Activated CD4-positive, alpha-beta T cell treated with anti-CD3 and anti-CD28 coated beads for 4 hours (primary cell): ENCODE data around the gene LZTS3.
"Not testable (repeated sequence)": the region's sequence is repeated elsewhere in the genome, so short reads cannot be mapped to it uniquely, and the experiment has no call there.

Experiments used
- DNase-seq, 2 donors: peaks; one replicate each; pipeline ENCODE4 v3.0.0-alpha.2; 2020

The LZTS3 gene

GRCh38 chr20:3133155-3133554, 40.2 kb downstream of the LZTS3 start:
- no peak for DNase-seq

GRCh38 chr20:3130051-3130600, 43.2 kb downstream of the LZTS3 start:
- DNase-seq, result no peak

- no peak for DNase-seq
Observed at GRCh38 chr20:3129094-3129493, 44.3 kb downstream of the LZTS3 start.

- DNase-seq, result no peak
Observed at GRCh38 chr20:3128275-3128984, 44.9 kb downstream of the LZTS3 start.

GRCh38 chr20:3126527-3126859, 46.9 kb downstream of the LZTS3 start:
- no peak for DNase-seq

- not testable (repeated sequence) for DNase-seq
Observed at GRCh38 chr20:3125776-3126526, 47.4 kb downstream of the LZTS3 start.

- DNase-seq, result not testable (repeated sequence)
Observed at GRCh38 chr20:3124773-3125560, 48.4 kb downstream of the LZTS3 start.

- not testable (repeated sequence) for DNase-seq
Observed at GRCh38 chr20:3124163-3124562, 49.2 kb downstream of the LZTS3 start.

- DNase-seq, result no peak
Observed at GRCh38 chr20:3123542-3123941, 49.8 kb downstream of the LZTS3 start.

GRCh38 chr20:3121955-3122610, 51.3 kb downstream of the LZTS3 start:
- no peak for DNase-seq

GRCh38 chr20:3121271-3121911, 52.0 kb downstream of the LZTS3 start:
- DNase-seq, result peak in 1 of 2 donors; percentile 12

GRCh38 chr20:3119044-3119443, 54.3 kb downstream of the LZTS3 start:
- DNase-seq, result no peak

- peak; percentile 45 to 46 for DNase-seq
Observed at GRCh38 chr20:3117839-3118379, 55.4 kb downstream of the LZTS3 start.

- DNase-seq, result no peak
Observed at GRCh38 chr20:3116341-3116740, 57.0 kb downstream of the LZTS3 start.

- no peak for DNase-seq
Observed at GRCh38 chr20:3115190-3116107, 57.9 kb downstream of the LZTS3 start.
